ENCODE results near the gene NLRP6.
"Not testable (repeated sequence)": the region's sequence is repeated elsewhere in the genome, so short reads cannot be mapped to it uniquely, and the experiment has no call there.

The NLRP6 gene

DNA sequence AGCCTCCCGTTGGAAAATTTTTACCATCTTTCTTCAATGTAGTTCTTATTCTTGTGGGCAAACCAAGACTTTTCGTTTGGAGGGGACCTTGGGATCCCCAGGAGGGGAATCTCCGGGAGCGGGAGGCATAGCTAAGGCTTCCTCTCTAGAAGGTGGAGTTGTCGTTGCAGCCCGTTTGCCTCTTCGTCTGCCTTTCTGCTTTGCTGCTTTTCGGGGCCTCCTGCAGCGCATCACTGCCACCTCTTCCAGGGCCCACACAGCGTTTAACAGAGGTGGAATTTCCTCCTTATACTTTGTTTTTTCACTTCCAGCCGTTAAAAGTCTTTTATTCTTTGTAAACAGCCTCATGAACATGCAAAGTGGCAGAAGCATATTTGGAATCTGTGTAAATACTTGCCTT lies 45.9 kb downstream of the NLRP6 start:
- no peak overlapping the region for H3K4me3 ChIP-seq (replicated peaks; ENCODE audit: low read depth, low read length)
- DNase-seq (ENCODE audit: low read depth), result no peak
- TF ChIP-seq, protein P1, sequence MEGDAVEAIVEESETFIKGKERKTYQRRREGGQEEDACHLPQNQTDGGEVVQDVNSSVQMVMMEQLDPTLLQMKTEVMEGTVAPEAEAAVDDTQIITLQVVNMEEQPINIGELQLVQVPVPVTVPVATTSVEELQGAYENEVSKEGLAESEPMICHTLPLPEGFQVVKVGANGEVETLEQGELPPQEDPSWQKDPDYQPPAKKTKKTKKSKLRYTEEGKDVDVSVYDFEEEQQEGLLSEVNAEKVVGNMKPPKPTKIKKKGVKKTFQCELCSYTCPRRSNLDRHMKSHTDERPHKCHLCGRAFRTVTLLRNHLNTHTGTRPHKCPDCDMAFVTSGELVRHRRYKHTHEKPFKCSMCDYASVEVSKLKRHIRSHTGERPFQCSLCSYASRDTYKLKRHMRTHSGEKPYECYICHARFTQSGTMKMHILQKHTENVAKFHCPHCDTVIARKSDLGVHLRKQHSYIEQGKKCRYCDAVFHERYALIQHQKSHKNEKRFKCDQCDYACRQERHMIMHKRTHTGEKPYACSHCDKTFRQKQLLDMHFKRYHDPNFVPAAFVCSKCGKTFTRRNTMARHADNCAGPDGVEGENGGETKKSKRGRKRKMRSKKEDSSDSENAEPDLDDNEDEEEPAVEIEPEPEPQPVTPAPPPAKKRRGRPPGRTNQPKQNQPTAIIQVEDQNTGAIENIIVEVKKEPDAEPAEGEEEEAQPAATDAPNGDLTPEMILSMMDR (IDR thresholded peaks at IDR 0.05; ENCODE audit: low read length, missing control alignments), result no peak

DNA sequence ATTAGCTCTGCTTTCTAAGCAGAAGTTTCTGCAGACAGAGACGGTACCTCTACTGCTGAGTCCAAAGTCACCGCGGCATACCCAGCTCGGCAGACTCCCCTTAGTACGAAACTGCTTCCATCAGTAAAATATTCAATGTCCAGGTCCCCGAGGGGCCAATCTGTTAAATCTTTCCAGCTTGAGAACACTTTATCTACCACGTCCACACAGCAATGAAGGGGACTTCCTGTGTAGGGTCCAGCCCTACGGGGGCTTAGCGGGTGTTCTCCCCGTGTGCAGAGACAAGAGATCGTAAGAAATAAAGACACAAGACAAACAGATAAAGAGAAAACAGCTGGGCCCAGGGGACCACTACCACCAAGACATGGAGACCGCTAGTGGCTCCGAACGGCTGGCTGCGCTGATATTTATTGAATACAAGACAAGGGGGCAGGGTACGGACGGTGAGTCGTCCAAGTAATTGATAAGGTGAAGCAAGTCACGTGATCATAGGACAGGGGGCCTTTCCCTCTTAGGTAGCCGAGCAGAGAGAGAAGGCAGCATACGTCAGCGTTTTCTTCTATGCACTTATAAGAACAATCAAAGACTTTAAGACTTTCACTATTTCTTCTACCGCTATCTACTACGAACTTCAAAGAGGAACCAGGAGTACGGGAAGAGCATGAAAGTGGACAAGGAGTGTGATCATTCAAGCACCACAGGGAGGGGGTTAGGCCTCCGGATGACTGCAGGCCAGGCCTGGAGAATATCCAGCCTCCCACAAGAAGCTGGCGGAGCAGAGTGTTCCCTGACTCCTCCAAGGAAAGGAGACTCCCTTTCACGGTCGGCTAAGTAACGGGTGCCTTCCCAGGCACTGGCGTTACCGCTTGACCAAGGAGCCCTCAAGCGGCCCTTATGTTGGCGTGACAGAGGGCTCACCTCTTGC lies 46.6 kb downstream of the NLRP6 start:
- not testable (repeated sequence) for DNase-seq (ENCODE audit: low read depth)
- H3K4me3 ChIP-seq (replicated peaks; ENCODE audit: low read depth, low read length), result peak overlapping the region; percentile 6

DNA sequence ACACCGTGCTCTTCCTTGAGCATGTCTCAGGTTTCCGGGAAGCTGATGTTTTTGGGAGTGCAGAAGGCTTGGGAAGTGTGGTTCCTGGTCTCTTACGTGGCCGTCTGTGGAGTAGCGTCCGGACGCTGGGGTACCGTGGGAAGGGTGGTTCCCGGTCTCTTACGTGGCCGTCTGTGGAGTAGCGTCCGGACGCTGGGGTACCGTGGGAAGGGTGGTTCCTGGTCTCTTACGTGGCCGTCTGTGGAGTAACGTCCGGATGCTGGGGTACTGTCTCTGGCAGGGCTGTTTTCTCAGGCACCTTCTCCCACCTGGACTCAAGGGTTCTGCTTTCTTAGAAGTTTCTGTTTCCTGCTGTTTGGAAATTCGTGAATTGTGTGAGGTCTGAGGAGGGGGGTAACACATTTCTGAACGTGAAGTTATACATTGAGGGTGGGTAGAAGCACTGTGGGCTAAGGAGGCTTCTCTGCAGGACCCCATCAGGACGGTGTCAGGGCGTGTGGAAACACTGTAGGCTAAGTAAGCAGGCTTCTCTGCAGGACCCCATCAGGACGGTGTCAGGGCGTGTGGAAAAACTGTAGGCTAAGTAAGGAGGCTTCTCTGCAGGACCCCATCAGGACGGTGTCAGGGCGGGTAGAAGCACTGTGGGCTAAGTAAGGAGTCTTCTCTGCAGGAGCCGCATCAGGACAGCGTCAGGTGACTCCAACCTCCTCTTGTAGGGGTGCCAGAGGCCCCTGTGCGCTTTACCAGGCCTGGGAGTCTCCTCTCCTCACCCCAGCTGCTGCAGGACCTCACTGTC lies 47.8 kb downstream of the NLRP6 start:
- no peak overlapping the region for H3K4me3 ChIP-seq (replicated peaks; ENCODE audit: low read depth, low read length)
- no peak for DNase-seq (ENCODE audit: low read depth)
- TF ChIP-seq, protein P1 (IDR thresholded peaks at IDR 0.05; ENCODE audit: low read length, missing control alignments), result no peak

DNA sequence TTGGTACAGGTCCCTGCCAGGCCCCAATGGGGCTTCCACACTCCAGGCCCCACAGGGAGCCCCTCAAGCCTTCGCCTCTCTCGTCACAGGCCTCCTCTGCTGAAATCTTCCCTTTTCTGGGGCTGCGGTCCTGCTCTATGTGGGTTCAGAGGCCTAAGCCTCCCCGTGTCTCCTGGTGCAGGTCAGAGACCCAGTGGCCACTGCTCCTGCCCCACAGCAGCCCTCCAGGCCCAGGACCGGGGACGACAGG lies 48.3 kb downstream of the NLRP6 start:
- H3K4me3 ChIP-seq (replicated peaks; ENCODE audit: low read depth, low read length), result no peak overlapping the region
- DNase-seq (ENCODE audit: low read depth), result no peak
- TF ChIP-seq, protein P1 (IDR thresholded peaks at IDR 0.05; ENCODE audit: low read length, missing control alignments), result no peak

DNA sequence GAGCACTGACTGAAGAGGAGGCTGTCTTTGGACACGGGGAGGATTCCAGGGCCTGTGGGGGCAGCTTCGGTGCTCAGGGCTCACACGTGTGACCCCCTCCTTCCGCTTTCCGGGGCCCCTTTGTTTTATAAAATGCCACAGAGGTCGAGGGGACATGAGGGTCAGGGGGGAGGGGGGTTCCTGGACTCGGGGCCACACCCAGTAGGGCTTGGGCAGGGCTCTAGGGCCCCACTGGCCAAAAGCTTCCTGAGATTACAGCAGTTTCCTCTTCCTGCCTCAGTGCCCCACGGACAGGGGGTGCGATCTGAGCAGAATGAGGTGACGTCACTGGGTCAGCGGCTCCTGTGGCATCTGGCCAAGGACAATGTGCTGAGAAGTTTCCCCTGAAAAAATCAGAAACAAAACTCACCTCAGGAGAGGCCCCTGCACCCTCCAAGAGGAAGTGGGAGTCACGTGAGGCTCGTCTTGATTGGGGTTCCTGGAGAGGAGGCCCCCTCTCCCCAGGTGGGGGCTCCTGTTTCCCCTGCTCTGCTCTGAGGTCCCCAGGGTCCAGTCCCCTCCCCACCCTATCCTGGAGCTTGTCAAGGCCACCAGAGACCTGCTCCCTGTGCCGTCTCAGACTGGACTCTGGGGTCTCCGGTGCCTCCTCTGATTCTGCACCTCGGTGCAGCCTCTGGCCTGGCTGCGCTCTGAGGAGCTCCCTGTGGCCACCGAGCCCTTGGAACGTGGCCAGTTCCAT lies 48.8 kb downstream of the NLRP6 start:
- H3K4me3 ChIP-seq (replicated peaks; ENCODE audit: low read depth, low read length), result peak overlapping the region; percentile 30
- TF ChIP-seq, protein P1 (IDR thresholded peaks at IDR 0.05; ENCODE audit: low read length, missing control alignments), result no peak

DNA sequence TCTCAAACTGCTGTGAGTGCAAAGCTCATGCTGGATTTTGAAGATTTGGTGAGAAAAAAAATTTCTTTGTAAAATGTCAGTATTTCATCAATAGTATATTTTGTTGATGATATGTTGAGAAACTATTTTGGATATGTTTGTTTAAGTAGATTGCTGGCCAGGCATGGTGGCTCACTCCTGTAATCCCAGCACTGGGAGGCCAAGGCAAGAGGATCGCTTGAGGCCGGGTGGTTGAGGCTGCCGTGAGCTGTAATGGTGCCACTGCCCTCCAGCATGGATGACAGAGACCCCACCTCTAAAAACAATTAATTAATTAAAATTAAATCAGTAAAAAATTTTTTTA lies 49.3 kb downstream of the NLRP6 start:
- no peak overlapping the region for H3K4me3 ChIP-seq (replicated peaks; ENCODE audit: low read depth, low read length)
- TF ChIP-seq, protein P1 (IDR thresholded peaks at IDR 0.05; ENCODE audit: low read length, missing control alignments), result no peak
- no peak for DNase-seq (ENCODE audit: low read depth)

More for the DNA sequence above, 48.8 kb downstream of the NLRP6 start:
- peak; percentile 94 for DNase-seq (ENCODE audit: low read depth)

DNA sequence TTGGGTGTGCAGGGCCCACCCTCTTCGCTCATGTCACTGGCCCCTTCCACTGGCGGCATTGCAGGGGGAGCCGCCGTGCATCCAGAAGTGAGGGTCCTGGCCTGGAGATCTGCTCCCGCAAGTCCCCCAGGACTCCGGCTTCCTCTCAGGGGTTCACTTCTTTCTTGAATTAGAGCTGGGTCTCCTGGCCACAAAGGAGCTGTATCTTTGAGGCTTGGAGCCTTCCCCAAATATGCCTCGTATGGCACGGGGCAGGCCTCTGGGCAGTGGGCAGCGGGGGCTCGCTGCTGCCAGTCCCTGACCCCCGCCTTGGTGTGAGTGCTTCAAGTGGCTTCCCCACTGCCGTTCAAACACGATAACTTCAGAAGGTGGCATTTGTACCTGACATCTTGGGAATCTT lies 49.8 kb downstream of the NLRP6 start:
- no peak for DNase-seq (ENCODE audit: low read depth)
- no peak overlapping the region for H3K4me3 ChIP-seq (replicated peaks; ENCODE audit: low read depth, low read length)
- TF ChIP-seq, protein P1 (IDR thresholded peaks at IDR 0.05; ENCODE audit: low read length, missing control alignments), result no peak

DNA sequence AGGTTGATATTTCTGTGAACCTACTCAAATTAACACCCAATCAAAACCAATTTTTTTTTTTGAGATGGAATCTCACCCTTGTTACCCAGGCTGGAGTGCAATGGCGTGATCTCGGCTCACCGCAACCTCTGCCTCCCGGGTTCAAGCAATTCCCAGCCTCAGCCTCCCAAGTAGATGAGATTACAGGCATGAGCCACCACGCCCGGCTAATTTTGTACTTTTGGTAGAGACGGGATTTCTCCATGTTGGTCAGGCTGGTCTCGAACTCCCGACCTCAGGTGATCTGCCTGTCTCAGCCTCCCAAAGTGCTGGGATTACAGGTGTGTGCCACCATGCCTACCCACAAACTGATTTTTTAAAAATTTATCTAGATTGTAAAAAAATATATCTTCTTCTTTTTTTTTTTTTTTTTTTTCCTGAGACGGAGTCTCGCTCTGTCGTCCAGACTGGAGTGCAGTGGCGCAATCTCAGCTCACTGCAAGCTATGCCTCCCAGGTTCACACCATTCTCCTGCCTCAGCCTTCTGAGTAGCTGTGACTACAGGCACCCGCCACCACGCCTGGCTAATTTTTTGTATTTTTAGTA lies 50.4 kb downstream of the NLRP6 start:
- not testable (repeated sequence) for H3K4me3 ChIP-seq (replicated peaks; ENCODE audit: low read depth, low read length); DNase-seq (ENCODE audit: low read depth)

All from fibroblast of pulmonary artery (primary cell).